ENCODE results near the gene KDM3B.
"Not testable (repeated sequence)": the region's sequence is repeated elsewhere in the genome, so short reads cannot be mapped to it uniquely, and the experiment has no call there.

DNA sequence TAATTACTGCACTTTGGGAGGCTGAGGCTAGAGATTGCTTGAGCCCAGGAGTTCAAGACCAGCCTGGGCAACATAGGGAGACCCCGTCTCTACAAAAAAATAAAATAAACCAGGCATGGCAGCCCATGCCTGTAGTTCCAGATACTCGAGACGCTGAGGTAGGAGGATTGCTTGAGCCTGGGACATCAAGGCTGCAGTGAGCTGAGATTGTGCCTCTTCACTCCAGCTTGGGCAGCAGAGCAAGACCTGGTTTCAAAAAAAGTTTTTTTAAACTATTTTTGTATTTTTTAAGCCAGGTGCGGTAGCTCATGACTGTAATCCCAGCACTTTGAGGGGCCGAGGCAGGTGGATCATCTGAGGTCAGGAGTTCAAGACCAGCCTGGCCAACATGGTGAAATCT, 120.7 kb downstream of the KDM3B start:
- not testable (repeated sequence) for TF ChIP-seq CTCF (IDR thresholded peaks at IDR 0.05); TAF1 (IDR thresholded peaks at IDR 0.05; ENCODE audit: borderline replicate concordance, low read depth, low read length); TCF12 (IDR thresholded peaks at IDR 0.05); RAD21 (IDR thresholded peaks at IDR 0.05; ENCODE audit: low read length); FOXJ3 (CRISPR knock-in tag; IDR thresholded peaks at IDR 0.05)

Data from SK-N-SH (cell line).